SH-SY5Y (cell line): Measurements from ENCODE around the gene HIRA.

ENCODE experiments used
- GATA2 ChIP-seq: IDR thresholded peaks from 2 replicates; pipeline ENCODE4 v1.6.1; 2011; ENCODE audit warnings: mild to moderate bottlenecking, low read depth, low read length
- GATA3 ChIP-seq: IDR thresholded peaks from 2 replicates; pipeline ENCODE4 v1.6.1; 2011; ENCODE audit warnings: low read depth, mild to moderate bottlenecking, low read length, moderate library complexity

The HIRA gene

DNA sequence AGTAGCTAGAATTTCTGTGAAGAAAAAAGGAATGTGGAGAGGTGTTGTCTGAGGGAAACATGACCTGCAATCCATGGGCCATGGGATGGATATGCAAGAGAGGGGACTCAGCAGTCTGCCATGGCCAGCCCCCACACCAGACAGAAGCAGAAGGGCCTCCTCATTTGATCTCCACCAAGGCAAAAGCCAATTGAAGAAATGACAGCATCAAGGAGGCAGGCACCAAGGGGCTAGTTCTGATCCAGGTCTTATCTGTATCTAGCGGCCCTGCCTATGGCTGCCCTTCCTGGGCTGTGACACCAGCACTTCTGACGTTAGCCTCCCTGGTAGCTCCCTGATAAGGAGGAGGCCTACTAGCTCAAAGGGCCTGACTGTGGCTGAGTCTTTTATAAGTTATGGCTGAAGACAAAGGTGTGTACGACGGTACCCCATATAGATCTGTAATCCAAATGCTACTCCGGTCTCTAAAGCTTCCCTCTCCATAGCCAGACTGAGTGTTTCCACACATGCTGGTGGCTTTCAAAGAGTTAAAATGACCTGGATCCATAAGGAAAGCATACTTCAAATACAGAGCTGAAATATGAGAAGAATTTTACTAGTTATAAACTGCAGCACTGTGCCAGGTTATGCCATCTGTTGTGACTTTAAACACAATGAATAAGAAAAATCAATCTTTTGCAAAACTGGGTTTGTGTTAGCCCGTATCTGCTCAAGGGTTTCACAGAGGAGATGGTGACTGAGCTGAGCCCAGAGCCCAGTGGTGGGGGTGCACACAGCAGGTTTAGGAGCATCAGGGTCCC, 34.4 kb downstream of the HIRA start:
- TF ChIP-seq GATA3 (no peak), GATA2 (no peak)

DNA sequence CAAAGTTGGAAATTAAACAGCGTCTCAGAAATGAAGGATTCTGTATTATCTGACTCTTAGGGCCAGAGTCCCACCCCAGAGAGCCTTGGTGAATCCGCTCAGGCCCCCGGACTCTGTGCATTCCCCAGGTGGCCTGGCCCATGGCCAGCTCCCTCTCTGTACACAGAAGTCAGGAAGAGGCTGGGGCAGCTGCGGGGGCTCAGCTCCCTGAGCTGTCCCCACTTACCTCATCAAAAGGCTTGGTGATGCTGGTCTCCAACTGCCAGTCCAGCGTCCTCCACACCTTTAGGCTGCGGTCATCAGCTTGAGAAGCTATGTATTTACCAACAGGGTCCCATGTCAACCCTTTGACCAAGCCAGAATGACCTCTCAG, 35.0 kb downstream of the HIRA start:
- TF ChIP-seq GATA2 (no peak), GATA3 (no peak)

DNA sequence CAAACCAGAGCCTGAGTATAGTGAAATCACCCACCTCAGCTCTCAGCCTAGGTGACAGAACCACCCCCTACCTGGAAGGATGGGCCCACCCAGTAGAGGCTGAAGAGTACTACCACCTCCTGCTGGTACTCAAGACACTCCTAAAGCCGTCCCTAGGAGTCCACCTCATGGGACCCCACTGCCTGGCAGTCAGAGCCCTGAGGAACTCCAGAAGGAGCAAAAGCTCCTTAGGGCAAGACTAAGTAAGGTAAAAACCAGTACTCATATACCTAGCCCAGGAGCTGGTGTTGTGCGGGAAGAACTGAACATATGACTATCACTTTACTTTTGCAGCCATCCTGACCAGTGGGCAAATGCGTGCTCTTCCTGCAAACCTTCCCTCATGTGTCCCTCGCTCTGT, 36.3 kb downstream of the HIRA start:
- TF ChIP-seq GATA2 (no peak), GATA3 (no peak)

DNA sequence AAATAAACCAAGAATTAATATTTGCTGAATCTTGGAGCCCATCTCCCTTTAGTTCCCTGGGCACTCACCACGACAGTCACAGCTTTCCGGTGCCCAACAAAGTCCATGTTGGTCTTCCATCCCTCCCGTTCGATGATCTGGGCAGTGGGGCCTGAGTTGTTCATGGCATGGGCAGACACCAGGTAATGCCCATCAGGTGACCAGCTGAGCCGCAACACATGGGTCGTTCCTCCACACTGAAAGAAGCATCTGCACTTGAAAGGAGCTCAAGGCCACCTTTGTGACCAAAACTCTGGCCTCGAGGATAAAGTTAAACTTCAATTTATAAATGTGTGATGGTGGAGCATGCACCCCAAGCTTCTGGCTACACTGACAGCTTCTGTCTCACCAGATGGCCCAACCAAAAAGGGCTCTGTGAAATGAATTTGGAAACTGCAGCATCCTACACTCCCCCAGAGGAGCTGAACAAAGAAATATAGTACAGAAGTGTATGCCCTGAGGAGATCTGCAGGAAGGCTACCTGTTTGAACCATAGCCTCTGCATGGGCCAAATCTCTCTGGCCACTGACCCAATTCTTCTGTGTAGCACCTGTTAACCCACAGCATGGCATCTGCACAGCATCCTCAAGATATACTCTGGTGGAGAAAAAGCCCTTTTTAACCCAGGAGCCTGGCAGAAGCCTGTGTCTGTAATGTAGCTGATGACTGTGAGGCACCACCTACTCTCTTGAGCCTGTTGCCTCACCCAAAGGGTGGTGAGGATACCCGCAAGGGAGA, 37.1 kb downstream of the HIRA start:
- TF ChIP-seq GATA3 (no peak), GATA2 (no peak)

DNA sequence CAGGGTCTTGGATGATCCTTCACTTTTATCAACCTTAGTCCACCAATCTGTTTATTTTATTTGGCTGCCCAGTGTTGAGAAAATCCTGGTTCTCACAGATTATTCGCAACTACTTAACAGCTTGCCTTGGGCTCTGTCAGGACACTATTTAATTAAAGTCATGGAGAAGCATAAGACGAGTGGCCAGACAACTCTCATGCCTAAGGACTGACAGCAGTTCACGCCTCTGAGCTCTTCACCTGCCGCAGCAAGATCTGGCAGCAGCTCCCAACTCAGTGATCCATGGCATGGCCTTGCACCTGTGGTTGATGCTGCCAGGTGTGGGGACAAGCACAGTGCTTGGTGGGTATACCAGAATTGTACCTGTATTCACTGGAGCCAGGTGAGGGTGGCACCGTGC, 37.8 kb downstream of the HIRA start:
- no peak for TF ChIP-seq GATA2
- TF ChIP-seq GATA3 = no peak

DNA sequence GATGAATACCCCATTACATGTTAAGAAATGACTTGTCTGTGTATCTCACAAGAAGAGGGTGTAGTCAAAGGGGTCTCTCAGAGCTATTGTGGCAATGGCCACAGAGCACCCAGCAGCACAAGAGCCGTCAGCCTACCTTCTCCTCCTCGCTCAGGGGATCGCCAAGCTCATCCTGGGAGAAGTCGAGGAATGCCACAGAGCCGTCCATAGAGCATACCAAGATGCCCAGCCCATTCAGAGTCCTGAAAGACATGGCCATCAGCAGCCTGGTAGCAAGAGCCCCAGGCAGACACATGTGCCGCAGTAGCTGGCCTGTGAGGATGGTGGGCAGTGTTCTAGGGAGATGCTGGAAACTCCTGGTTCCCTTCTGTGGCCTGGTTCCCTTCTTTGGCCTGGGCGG, 44.0 kb downstream of the HIRA start:
- TF ChIP-seq GATA3 (no peak), GATA2 (no peak)

DNA sequence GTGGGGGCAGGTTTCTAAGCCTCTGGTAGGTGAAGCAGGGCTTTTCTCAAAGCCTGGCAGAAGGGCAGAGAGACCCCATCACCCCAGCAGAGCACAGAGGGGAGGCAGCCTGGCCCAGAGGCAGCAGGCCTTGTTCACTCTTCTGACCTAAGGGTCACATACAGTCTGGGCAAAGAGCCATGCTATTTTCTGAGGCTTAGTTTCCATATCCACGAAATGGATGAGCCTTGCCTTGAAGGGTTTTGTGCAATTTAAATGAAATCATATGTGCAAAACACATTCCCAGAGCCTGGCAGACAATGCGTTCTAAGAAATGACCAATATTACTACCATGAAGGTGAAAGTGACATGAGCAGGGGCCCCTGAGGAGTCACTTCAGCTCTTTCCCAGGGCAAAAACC, 44.5 kb downstream of the HIRA start:
- TF ChIP-seq GATA2 (no peak), GATA3 (no peak)

DNA sequence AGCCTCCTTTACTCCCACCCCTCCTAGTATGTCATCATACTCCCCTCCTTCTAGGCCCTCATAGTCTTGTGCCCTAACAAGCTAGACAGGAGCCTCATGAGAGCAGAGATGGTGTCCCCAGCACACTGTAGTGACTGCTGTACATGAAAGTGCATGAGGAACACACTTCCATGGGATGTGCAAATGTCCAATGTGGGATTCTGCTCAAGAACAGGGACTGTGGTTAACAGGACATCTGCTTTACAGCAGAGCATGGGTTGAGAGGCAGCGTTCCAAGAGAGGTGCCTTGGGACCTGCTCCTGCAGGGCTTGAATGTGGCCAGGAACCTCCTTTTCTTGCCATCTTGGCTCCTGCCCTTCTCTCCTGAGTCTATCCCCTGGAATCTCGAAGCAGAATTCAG, 45.3 kb downstream of the HIRA start:
- no peak for TF ChIP-seq GATA3
- TF ChIP-seq GATA2 = no peak

DNA sequence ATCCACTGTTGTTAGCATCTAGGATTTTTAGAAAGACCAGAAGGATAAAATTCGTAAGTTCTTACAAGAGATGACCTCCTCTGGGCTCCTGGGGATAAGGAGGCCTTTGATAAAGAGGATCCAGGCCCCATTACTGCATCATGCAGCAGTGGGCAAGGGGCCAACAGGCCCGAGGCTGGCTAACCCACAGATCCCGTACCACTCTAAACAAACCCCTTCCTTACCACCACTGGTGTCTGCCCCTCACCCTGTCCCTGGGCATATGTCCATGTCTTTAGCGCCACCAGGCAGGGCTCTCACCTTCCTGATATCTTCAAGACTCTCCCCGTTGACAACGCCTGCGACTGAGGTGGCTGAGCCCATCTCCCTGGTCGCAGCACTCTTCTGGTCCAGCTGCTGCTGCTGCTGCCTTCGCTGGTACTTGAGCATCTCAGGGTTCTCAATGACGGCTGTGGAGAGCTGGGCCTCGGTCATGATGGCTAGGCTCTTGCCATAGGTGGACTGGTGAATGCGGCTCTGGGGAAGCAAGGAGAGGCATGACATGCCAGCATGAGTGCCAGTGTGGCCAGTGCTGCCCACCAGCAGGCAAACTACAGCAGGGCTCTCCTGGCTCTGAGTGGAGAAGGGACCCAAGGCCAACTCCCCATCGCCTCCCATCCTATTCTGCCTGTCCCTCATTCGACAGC, 46.2 kb downstream of the HIRA start:
- TF ChIP-seq GATA3 (no peak), GATA2 (no peak)

DNA sequence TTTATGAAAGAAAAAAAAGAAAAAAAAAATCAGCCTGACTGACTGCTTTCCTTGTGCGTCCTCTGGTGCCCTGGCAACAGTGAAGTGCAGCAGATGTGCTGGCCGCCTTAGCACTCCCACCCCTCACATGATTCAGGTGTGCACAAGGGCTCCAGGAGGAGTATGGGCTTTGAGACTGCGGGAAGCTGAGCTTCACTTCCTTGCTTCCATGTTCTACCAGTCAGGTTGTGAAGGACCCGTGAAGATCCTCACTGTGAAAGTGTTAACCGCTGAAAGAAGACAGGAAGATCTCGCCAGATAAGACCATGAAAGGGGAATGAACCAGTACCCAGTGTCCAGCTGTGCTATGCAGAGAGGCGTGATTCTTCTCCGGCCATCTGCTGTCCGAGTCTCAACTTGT, 48.2 kb downstream of the HIRA start:
- TF ChIP-seq GATA3 (no peak), GATA2 (no peak)

DNA sequence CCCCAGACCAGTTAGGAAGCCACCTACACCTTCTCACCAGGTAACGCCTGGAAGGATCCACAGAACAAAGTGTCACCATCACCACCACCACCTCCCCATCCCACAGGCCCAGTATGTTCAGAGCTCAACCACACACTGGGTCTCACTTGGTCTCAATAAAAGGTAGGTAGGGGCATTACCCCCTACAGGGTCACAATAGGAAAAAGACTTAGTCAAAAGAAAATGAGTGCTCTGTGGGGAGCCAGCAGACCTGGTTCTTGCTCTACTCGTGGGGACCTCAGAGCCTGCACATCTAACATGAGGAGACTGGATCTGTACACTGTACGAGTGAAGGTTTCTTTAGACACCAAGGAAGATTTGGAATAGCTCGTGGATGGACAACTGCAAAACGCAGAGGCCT, 49.3 kb downstream of the HIRA start:
- TF ChIP-seq GATA3 = no peak

DNA sequence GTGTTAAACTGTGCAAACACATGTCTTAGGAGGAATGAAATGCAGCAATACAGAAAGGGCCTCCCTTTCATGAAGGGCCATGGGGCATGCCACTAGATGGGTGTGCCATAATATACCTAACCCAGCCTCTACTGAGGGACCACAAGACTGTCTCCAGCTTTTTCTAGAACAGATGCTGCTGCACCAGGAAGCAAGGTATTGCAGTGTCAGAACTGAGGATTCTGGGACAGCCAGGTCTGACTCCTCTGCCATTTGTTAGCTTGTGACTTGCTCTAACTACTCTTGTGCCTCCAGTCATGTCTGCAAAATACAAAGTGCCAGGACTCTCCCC, 53.2 kb downstream of the HIRA start:
- TF ChIP-seq GATA2 = no peak
- no peak for TF ChIP-seq GATA3

DNA sequence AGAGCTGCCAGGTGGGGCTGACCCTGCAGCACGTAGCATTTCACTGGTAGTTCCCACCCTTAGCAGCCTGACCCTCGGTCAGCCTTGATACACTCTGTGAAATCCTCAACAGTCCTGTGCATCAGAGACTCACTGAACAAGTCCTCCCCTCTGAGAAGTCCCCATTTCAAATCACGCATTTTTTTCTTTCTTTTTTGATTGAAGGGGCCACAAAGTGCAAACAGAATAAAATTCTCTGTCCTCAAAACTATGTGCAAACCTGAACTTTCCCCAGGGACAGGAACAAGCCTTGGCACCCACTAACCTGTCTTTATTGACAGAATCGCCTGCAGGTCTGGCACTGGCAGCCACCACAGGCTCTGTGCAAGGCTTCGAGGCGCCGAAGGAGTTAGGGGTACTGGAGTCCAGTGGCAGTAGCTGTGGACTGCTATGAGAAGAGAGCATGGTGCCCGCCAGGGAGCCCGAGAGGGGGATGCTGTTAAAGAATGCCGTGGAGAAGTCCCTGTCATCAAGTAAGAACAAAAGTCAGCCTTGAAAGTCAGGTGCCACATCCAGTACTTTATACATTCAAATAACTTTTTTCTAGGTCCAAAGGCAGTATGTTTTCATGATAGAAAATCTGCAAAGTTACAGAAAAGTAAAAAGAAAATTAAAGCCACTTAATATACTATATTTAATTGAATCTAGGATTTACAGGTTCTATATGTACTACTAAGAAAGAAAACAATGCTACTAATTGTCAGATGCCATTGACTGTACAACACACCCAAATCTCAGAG, 53.8 kb downstream of the HIRA start:
- TF ChIP-seq GATA3 (no peak), GATA2 (no peak)

DNA sequence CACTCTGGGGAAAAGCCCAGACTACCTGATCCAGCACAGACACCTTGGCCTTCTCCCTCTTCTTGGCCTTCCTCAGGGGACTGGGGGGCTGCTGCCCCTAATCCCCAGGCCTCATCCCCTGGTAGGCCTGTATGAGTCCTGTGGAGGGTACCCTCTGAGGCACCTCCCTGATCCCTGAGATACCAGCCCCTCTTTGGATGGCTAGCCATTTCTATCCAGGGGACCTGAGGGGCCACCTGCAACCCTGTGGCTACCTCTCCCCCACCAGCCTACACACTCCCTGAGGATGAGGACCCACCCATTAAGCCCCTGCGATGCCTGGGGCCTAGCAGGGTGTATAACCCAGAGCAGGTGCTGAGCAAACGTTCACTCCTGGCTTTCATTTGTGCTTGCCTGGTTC, 54.6 kb downstream of the HIRA start:
- TF ChIP-seq GATA2 = no peak
- TF ChIP-seq GATA3 = no peak
